HG03280 (cell line): ENCODE measurements around the gene WDR73.

Experiments
- ATAC-seq: cut with Tn5 transposase; IDR thresholded peaks from one replicate; pipeline ENCODE4 v1.9.1; 2021; ENCODE audit warnings: mild to moderate bottlenecking, moderate library complexity; ENCODE audit not compliant: unreplicated experiment

The WDR73 gene

DNA sequence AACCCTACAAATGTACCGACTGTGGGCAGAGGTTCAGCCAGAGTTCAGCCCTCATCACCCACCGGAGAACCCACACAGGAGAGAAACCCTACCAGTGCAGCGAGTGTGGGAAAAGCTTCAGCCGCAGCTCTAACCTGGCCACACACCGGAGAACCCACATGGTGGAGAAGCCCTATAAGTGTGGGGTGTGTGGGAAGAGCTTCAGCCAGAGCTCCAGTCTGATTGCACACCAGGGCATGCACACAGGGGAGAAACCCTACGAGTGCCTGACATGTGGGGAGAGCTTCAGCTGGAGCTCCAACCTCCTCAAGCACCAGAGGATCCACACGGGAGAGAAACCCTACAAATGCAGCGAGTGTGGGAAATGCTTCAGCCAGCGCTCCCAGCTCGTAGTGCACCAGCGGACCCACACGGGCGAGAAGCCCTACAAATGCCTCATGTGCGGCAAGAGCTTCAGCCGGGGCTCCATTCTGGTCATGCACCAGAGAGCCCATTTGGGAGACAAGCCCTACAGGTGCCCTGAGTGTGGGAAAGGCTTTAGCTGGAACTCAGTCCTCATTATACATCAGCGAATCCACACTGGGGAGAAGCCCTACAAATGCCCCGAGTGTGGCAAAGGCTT lies 32.6 kb downstream of the WDR73 start:
- no peak for ATAC-seq

DNA sequence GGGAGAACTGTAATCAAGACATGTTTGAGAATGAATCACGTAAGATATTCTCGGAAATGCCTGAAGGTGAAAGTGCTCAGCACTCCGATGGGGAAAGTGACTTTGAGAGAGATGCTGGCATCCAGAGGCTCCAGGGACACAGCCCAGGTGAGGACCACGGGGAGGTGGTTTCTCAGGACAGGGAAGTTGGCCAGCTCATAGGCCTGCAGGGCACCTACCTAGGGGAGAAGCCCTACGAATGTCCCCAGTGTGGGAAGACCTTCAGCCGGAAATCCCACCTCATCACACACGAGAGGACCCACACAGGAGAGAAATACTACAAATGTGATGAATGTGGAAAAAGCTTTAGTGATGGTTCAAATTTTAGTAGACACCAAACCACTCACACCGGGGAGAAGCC lies 33.5 kb downstream of the WDR73 start:
- ATAC-seq = no peak

DNA sequence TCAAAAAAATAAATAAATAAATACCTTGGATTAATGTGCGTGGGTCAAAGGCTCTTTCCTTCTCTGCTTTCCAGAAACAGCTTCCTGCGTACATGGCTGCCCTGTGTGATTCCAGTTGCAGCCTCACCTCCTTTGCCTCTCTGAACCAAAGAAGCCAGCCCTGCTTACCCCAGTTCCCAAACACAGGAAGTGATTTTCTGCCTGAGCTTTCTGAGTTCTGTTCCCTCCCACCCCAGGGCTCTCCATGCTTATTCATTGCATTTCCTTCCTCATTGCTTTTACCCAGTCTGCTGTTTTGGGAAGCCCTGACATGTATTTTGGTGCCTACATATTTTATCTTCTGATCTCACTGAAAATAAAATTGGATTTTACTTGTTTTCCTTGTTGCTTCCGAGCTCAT lies 37.8 kb downstream of the WDR73 start:
- ATAC-seq = no peak

DNA sequence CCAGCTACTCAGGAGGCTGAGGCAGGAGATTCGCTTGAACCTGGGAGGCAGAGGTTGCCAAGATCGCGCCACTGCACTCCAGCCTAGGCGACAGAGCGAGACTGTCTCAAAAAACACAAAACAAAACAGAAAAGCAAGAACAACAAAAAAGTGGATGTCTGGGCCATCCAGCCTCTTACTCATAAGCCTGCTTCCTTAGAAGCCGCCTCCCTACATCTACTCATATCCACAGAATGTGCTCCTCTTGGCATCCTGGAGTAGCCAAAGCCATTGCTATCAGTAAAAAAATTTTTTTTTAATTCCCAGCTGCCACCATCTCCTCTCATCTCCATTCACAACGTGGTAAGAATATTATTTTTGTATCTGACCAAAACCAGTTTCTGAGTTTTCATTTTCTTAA lies 42.5 kb downstream of the WDR73 start:
- no peak for ATAC-seq

DNA sequence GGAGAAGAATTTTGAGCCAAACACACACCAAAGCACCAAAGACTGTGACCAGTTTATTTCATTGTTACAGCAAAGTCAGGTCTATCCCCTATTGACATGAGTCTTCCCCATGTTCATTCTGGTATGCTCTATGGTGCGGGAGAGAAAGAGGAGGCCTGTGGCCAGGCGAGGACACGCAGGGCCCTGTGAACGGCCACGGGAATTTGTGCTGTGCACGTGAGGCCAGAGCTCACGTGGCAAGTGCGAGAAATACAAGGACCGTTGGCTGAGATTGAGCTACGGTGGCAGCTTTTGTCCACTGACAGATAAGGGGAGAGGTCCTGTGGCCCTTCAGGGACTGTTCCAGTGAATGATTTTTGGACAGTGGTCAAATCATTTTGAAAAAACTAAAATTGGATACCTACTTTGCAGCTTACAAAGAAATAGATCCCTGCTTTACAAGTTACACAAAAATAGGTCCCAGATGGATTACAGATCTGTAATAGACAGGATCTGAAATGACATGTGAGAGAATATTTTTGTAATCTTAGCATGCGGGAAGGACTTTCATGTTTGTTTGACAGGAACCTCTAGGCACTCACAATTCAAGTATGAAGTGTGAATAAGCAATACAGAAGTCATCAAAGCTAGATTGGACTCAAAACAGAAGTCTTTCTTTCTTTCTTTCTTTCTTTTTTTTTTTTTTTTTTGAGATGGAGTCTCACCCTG lies 44.1 kb downstream of the WDR73 start:
- ATAC-seq = no peak

DNA sequence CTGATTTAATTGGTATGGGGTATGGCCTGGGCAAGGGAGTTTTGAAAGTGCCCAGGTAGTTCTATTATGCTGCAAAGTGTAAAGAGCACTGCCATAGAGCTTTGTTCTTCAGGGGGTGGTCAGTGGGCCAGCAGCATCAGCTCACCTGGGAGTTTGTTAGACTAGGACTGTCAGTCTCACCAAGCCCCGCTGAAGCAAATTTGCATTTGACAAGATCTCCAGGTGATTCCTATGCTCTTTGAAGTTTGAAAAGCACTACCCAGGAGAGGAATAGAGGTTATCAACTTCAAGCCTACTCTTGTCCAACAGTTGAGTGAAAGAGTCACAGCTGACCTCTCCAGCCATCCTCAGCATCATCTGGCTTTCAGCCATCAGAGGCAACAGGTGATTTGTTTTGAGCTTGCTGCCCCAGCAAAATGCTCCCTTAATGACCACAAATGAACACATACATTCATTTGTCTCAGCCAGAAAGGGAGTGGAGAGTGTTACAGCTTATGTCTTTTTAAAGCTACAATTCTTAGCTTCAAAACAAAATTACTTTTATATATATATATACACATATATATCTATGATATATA lies 45.3 kb downstream of the WDR73 start:
- no peak for ATAC-seq

DNA sequence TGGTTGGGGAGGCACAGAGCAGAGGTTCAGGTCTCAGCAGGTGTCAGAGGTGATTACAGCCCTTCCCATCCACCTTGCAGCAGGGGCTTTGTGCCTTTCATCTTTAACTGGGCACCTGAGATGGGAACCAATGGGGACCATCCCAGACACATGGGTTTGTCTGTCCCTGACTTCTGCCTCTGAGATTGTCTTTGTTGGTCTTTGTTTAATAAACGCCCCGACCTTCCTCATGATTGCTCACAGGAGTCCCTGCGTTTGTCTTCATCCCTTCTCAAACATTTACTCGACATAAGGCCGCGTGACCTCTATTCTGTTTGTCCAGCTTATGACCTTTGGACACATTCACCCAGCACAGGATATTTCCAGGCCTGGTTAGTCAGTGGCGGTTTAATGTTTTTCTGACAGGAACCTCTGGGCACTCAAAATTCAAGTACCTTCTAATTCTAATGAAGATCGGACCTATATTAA lies 47.4 kb downstream of the WDR73 start:
- no peak for ATAC-seq

DNA sequence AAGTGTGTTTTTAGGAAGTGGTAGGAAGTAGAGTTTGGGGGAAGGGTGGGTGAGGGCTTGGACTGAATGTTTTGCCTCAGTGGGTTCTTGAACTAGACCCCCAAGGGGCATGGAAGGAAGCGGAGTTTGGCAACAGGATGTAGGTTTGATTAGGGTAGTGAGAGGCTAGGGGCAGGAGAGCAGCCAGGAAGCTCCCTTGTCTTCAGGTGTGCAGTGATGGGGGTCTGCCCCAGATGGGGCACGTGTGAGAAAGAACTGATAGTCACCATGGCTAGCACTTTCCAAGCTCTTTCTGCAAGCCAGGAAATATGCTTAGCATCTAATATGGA lies 48.6 kb downstream of the WDR73 start:
- no peak for ATAC-seq

DNA sequence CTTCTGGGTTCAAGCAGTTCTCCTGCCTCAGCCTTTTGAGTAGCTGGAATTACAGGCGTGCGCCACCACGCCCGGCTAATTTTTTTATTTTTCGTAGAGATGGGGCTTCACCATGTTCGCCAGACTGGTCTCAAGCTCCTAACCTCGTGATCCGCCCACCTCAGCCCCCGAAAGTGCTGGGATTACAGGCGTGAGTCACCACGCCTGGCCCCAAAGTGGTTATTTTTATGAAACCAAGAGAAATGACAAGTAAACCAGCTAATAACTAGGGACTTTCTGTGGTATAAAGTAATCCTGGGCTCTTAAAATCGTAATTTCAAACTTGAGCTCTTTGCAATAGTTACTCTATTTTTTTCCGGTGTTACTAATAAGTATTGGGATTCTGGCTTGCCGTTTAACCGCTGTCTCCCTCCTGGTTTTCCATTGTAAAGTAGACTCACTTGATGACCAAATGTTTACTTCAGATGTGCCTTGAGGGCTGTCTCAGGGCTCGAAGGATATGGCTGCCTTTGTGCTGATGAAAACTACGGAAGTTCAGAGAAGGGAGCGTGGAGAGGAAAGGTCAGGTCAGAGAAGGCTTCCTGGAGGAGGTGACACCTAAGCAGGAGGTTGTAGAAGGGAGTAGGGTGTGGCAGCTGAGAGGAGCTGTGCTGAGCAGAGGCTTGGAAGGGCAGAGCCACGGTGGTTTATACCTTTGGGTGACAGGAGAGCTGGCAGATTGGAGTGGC lies 49.1 kb downstream of the WDR73 start:
- ATAC-seq = no peak

DNA sequence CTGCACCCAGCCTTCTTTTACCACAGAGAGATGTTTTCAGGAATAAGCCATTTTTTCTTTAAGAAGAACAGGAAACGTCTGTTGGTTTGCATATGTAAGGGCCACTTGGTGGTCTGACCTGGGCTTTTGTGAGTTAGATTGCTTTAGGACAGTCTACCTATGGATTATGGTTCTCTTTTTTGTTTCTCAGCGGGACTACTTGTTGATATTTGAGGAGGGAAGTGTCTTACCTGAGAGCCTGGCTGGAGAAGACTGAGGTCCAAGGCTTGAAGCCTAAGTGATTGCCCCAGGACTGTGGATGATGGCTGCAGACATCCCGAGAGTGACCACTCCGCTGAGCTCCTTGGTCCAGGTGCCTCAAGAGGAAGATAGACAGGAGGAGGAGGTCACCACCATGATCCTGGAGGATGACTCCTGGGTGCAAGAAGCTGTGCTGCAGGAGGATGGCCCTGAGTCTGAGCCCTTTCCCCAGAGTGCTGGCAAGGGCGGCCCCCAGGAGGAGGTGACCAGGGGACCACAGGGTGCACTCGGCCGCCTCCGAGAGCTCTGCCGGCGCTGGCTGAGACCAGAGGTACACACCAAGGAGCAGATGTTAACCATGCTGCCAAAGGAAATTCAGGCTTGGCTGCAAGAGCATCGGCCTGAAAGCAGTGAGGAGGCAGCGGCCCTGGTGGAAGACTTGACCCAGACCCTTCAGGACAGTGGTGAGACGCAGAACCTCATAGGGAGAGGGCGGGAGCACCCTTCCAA lies 50.3 kb downstream of the WDR73 start:
- no peak for ATAC-seq

DNA sequence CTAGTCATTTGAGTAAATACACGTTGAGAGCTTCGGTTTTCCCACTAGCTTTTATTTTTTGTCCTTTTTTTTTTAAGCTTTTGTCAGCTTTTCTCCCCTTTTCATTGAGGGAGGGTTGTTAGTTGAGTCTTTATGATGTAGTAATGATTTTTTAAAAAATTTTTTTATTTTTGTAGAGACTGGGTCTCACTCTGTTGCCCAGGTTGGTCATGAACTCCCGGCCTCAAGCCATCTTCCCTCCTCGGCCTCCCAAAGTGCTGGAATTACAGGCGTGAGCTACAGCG lies 52.6 kb downstream of the WDR73 start:
- ATAC-seq = no peak

DNA sequence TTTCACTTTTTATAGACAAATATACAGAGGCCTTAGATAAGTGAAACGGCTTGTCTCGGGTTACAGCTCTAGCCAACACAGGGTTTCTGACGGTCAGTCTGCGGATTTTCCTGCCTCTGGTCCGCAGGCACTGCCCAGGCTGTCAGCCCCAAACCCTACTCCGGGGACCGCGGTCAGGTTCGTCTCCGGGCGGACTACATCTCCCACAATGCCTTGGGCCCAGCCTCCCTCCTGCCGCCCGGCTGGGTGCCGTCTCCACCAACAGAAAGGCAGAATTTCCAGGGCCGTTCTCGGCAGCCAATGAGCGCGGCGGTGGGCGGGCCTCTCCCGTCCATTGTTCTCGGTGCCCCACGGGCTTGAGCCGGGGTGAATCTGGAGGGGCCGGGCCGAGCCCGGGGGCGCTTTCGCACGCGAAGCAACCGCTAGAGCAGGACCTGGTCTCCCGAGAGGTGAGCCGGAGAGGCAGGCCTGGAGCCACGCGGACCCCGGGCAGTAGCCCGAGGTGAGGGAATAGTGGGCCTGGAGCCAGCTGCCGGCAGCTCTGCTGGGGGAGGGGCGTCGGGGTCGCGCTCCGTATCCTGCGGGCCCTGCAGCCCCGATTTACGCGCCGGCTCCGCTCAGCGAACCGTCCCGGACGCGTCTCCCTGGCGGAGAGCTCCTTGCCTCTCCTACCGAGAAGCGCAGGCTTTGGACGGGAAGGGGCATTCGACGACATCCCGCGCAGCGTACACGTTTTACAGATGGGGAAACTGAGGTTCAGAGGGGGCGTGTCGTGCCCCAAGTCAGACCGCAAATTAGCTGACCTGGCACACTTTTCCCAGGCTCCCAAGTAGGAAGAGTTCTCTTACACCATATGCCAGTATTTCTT lies 53.2 kb downstream of the WDR73 start, which contains the start of gene ZSCAN2:
TSS of gene ZSCAN2 (plus strand) at position 323 of the 868 bp plus-strand sequence. CDS start 2,919 bp downstream, outside the sequence.
- ATAC-seq = peak; percentile 96

DNA sequence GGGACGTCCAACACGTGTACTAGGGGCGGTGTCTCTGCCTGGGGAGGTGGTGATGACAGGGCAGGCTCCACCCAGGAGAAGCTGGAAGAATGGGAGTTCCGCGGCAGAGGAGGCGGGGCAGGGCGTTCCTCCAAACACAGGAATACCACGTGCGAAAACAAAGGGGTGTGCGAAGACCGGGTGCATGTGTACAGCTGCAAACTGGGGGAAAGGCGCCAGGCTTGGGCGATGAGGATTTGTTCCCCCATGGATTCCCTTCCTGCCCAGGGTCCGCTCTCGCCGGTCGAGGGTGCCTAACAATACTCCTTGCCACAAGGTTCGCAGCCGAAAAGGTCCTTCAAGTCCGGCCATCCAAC lies 53.8 kb downstream of the WDR73 start:
- ATAC-seq = peak; percentile 1

DNA sequence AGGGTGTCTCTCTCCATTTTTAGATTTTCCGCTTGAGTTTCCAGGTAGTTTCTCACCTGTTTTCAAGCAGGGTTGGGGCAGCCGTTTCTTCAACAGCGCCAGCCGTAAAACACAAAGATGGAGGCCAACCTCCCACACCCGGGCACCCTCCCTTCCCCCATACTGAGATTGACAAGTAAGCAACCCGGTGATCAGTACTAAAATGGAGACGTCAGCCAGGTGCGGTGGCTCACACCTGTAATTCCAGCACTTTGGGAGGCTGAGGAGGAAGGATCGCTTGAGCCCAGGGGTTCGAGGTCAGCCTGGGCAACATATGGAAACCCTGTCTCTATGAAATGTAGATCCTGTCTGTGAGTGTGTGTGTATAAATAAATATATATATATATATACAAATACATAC lies 54.2 kb downstream of the WDR73 start:
- no peak for ATAC-seq

DNA sequence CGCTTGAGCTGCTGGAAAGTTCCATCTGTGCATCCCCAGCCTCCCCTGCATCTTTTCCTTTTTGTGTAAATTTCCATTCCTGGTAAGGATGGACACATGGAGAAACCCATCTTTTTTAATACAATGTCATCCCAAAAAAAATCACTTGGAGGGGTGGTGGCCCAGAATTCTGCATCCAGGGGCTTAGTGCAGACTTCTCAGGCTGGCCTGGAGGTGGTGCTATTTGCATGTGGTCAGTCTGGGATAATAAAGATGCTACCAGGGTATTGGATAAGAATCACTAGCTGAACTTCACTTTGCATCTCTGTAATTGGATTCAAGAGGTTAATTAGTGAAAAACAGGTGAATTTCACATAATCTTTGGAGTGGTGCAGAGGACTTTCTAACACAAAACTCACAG lies 55.1 kb downstream of the WDR73 start:
- no peak for ATAC-seq

DNA sequence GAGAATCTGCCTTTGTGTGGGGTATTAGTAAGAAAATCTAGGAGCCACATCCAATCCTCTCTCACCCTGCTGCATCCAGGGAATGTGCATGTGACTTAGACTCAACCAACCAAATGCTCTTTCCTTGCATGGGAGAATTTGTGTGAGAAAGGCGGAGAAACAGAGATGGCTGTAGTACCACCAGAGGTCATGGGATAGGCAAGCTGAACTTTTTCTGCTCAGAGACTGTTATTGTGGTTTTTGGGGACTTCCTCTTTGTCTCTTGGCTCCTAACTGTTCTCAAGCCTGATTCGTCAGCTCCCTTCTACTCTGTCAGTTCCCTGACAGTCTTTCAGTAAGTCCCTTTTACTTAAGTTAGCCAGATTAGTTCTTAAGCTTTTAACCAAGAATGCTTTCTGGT lies 55.8 kb downstream of the WDR73 start:
- peak; percentile 39 for ATAC-seq

DNA sequence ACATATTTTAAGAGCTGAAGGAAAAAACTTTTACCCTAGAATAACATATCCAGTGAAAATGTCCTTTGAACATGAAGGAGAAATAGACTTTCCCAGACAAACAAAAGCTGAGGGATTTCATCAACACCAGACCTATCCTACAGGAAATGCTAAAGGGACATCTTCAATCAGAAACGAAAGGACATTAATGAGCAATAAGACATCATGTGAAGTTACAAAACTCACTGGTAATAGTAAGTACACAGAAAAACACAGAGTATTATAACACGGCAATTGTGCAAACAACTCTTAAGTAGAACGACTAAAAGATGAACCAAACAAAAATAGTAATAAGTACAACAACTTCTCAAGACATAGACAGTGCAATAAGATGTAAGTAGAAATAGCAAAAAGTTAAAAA lies 56.8 kb downstream of the WDR73 start:
- ATAC-seq = no peak

DNA sequence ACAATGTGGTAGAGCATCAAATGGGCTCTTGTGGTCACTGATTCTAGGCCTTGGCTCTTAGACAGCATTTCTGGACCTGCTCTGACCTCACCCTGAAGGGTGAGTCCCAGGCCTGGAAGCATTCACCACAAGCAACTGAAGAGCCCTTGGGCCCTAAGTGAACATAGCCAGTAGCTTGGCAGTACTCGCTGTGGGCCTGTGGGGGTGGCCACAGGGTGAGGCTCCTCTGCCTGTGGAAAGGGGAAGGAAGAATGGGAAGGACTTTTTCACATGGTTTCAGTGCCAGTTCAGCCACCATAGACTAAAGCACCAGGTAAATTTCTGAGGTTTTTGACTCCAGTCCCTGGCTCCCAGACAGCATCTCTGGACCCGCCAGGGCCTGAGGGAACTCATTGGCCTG lies 58.4 kb downstream of the WDR73 start:
- no peak for ATAC-seq

DNA sequence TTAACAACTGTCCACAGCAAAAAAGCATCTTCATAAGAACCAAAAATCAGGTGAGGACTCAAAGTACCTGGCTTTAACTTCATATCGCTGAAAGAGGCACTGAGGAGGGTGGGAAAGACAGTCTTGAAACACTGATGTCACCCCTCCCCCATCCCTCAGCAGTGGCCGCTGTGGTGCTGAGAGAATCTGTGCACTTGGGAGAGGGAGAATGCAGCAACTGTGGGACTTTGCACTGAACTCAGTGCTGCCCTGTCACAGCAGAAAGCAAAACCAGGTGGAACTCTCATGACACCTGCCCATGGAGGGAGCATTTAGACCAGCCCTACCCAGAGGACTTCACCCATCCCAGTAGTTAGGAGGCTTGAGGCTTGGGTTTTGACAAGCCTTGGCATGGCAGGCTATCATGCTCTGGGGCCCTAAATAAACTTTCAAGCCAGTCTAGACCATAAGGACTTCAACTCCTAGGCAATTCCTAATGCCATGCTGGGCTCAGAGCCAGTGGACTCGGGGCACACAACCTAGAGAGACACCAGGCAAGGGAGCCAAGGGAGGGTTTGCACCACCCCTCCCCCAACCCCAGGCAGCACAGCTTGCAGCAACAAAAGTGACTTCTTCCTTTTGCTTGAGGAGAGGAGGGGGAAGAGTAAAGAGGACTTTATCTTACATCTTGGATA lies 59.3 kb downstream of the WDR73 start:
- no peak for ATAC-seq

DNA sequence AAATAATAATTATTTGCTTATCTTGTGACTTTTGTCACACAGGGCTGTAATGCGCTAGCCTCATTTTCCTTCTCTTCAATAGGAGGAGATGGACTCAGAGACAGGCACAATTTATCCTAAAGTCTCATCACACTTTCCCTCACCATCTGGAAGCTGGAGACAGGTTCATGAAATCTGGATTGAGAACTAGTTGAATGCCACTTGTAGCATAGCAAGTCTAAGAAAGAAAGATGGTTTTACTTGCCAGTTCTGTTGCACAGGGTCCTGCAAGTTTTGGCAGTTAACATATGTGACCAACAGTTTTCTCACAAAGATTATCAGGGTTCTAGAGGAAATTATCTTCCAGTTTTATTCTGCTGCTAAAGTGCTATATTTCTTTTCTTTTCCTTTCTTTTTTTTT lies 62.3 kb downstream of the WDR73 start:
- no peak for ATAC-seq
